ENCODE data around the gene SEMA4G.

Gene SEMA4G

DNA sequence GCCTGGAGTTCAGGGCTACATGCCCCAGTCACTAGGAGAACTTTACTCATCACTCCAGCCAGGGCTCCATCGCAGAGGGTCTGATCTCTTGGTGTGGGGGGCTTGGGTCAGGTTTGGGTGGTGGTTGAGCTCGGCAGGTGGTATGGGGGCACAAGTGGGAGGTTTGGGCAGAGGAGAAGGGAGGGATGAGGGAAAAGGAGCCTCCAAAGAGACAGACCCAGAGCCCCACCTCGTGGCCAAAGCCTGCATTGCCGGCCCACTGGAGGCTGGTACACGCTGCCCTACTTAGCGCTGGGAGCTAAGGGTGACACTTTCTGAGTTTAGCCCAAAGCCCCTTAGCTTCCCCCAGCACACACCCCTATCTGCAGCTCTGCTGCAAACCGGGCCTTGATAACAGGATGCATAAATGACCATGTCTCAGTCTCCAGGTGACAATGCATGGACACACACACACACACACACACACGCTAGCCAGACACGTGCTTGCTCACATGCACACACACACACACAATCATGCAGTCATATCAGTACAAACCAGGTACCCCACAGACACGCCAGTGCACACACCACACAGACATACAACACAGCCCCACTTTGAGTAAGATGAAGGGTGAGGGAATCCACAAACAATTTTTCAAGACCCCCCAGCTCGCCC, 45.1 kb downstream of the SEMA4G start:
- Histone ChIP-seq H3K36me3 (ENCODE audit: insufficient read depth, low read length) (no peaks in the 10 kb centered on the region), H3K79me2 (ENCODE audit: insufficient read depth, low read length) (no peaks in the 10 kb centered on the region), H3K27me3 (ENCODE audit: insufficient read depth, low read length, poor library complexity, severe bottlenecking) (no peaks in the 10 kb centered on the region), H3K9me2 (replicated peaks; ENCODE audit: low read depth, low read length) (no peaks in the 10 kb centered on the region), H4K20me1 (ENCODE audit: insufficient read depth, low read length, poor library complexity, severe bottlenecking) (no peaks in the 10 kb centered on the region), H3K4me3 (ENCODE audit: low read length, poor library complexity, severe bottlenecking) (no peak overlapping the region), H3K9ac (ENCODE audit: low read depth, low read length, poor library complexity, severe bottlenecking) (no peak overlapping the region), H3F3A (ENCODE audit: low read depth) (no peaks in the 10 kb centered on the region), H3K4me2 (ENCODE audit: low read depth, low read length, poor library complexity, severe bottlenecking) (peak overlapping the region; percentile 53), H3K9me3 (ENCODE audit: insufficient read depth, low read depth, low read length) (no peaks in the 10 kb centered on the region), H3K4me1 (ENCODE audit: insufficient read depth, low read length, poor library complexity, severe bottlenecking) (no peaks in the 10 kb centered on the region), H2AFZ (ENCODE audit: low read length) (peak overlapping the region; percentile 63; the same call in 1 of the 2 replicates)
- no peak for TF ChIP-seq EZH2phosphoT487 (IDR thresholded peaks at IDR 0.05; ENCODE audit: borderline replicate concordance)
- TF ChIP-seq, protein P1, sequence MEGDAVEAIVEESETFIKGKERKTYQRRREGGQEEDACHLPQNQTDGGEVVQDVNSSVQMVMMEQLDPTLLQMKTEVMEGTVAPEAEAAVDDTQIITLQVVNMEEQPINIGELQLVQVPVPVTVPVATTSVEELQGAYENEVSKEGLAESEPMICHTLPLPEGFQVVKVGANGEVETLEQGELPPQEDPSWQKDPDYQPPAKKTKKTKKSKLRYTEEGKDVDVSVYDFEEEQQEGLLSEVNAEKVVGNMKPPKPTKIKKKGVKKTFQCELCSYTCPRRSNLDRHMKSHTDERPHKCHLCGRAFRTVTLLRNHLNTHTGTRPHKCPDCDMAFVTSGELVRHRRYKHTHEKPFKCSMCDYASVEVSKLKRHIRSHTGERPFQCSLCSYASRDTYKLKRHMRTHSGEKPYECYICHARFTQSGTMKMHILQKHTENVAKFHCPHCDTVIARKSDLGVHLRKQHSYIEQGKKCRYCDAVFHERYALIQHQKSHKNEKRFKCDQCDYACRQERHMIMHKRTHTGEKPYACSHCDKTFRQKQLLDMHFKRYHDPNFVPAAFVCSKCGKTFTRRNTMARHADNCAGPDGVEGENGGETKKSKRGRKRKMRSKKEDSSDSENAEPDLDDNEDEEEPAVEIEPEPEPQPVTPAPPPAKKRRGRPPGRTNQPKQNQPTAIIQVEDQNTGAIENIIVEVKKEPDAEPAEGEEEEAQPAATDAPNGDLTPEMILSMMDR (conservative IDR thresholded peaks at IDR 0.05; ENCODE audit: low read length), result peak; percentile 89

DNA sequence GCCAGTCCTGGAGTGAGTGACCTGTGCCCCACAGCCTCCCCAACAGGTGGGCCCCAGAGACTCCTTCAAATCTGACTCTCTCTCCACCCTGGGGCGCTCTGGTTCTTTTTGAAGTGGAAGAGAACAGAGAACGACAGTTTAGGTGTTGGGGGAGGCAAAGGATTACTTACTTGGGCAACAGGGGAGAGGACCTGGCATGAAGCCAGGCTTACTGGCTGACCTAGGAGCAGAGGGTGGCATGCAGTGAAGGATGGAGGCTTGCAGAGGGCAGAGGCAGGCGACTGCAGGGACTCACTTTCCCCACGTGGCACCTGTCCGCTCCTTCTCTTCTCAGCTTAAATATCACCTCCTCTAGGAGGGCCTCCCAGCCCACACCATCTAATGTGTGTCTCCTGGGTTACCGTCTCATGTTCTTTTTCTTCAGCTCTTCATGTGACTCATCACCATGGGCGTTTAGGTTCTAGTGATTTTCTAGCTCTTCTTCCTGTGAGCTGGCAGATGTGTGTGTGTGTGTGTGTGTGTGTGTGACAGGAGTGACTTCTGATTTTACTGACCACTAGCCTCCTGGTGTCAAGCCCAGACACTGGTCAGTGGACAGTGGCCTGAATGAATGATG, 45.8 kb downstream of the SEMA4G start:
- no peaks in the 10 kb centered on the region for H3K4me1 ChIP-seq (ENCODE audit: insufficient read depth, low read length, poor library complexity, severe bottlenecking)
- H3K79me2 ChIP-seq (ENCODE audit: insufficient read depth, low read length), result no peaks in the 10 kb centered on the region
- no peak overlapping the region for H3K9ac ChIP-seq (ENCODE audit: low read depth, low read length, poor library complexity, severe bottlenecking)
- no peak overlapping the region for H3K4me2 ChIP-seq (ENCODE audit: low read depth, low read length, poor library complexity, severe bottlenecking)
- no peaks in the 10 kb centered on the region for H3K36me3 ChIP-seq (ENCODE audit: insufficient read depth, low read length)
- no peak overlapping the region for H2AFZ ChIP-seq (ENCODE audit: low read length)
- no peaks in the 10 kb centered on the region for H3K9me3 ChIP-seq (ENCODE audit: insufficient read depth, low read depth, low read length)
- TF ChIP-seq, protein P1 (conservative IDR thresholded peaks at IDR 0.05; ENCODE audit: low read length), result no peak
- no peak for TF ChIP-seq EZH2phosphoT487 (IDR thresholded peaks at IDR 0.05; ENCODE audit: borderline replicate concordance)
- H3K4me3 ChIP-seq (ENCODE audit: low read length, poor library complexity, severe bottlenecking), result no peak overlapping the region
- H3K9me2 ChIP-seq (replicated peaks; ENCODE audit: low read depth, low read length), result no peaks in the 10 kb centered on the region
- H3K27me3 ChIP-seq (ENCODE audit: insufficient read depth, low read length, poor library complexity, severe bottlenecking), result no peaks in the 10 kb centered on the region
- H4K20me1 ChIP-seq (ENCODE audit: insufficient read depth, low read length, poor library complexity, severe bottlenecking), result no peaks in the 10 kb centered on the region
- no peaks in the 10 kb centered on the region for H3F3A ChIP-seq (ENCODE audit: low read depth)

- Histone ChIP-seq H2AFZ (ENCODE audit: low read length) (no peak overlapping the region), H3K27me3 (ENCODE audit: insufficient read depth, low read length, poor library complexity, severe bottlenecking) (no peaks in the 10 kb centered on the region), H3K9me3 (ENCODE audit: insufficient read depth, low read depth, low read length) (no peaks in the 10 kb centered on the region), H3K9ac (ENCODE audit: low read depth, low read length, poor library complexity, severe bottlenecking) (no peak overlapping the region), H3K4me2 (ENCODE audit: low read depth, low read length, poor library complexity, severe bottlenecking) (no peak overlapping the region), H3K4me3 (ENCODE audit: low read length, poor library complexity, severe bottlenecking) (no peak overlapping the region), H3K4me1 (ENCODE audit: insufficient read depth, low read length, poor library complexity, severe bottlenecking) (no peaks in the 10 kb centered on the region), H3F3A (ENCODE audit: low read depth) (no peaks in the 10 kb centered on the region; the same call in 1 of the 2 replicates), H3K79me2 (ENCODE audit: insufficient read depth, low read length) (no peaks in the 10 kb centered on the region), H3K9me2 (replicated peaks; ENCODE audit: low read depth, low read length) (no peaks in the 10 kb centered on the region), H3K36me3 (ENCODE audit: insufficient read depth, low read length) (no peaks in the 10 kb centered on the region), H4K20me1 (ENCODE audit: insufficient read depth, low read length, poor library complexity, severe bottlenecking) (no peaks in the 10 kb centered on the region)
- TF ChIP-seq, protein P1 (conservative IDR thresholded peaks at IDR 0.05; ENCODE audit: low read length), result no peak
- TF ChIP-seq EZH2phosphoT487 (IDR thresholded peaks at IDR 0.05; ENCODE audit: borderline replicate concordance), result no peak
These were observed 46.3 kb downstream of the SEMA4G start for GRCh38 chr10:101015582-101015973.
